ENCODE measurements around the gene SYNE1.
"Not testable (repeated sequence)": the region's sequence is repeated elsewhere in the genome, so short reads cannot be mapped to it uniquely, and the experiment has no call there.

SYNE1 gene

DNA sequence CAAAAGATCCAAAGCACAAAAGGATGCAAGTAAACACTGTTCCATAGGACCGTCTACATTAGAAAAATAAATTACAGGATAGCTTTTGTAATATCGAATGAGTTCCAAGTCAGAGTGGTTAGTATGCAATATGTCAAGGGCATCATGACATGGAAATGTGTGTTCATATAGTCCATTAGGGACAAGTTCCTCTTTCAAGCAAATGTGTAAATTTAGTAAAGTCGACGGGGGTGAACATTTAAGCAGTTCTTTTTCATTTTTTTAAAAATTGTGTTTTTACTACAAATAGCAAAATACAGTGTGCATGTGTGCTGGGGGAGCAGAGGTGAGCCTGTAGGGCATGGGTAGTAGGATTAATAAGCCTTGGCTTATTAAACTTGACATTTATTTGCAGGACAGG lies 470.7 kb downstream of the SYNE1 start:
- peaks cover 66% of the 10 kb centered on the region for H3K36me3 Mint-ChIP-seq (ENCODE audit: low read depth)
- no peaks in the 10 kb centered on the region for H3K27me3 Mint-ChIP-seq
- peaks cover 45% of the 10 kb centered on the region for H3K4me1 Mint-ChIP-seq (ENCODE audit: low read depth)
- no peak overlapping the region for H3K27ac Mint-ChIP-seq
- DNase-seq = no peak
- H3K4me3 Mint-ChIP-seq = no peak overlapping the region
- H3K9me3 Mint-ChIP-seq = peaks cover 5% of the 10 kb centered on the region

DNA sequence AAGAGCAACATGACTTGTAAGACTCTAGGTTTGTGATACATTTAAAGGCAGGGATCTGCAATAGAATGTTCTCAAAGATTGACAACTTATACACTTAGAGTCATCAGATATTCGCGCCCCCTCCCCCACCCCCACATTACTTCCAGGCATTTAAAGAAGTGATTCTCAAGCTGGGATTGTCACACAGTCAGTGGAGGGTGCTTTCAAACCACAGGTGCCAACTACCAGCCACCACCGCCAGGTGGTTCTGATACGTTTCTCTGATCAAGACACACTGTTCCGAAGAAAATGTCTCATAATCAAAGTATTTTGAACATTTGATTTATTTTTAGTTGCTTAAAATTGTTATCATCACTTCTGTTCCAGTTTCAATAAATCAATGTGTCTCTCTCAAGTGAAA lies 472.2 kb downstream of the SYNE1 start:
- Mint-ChIP-seq H3K4me1 (ENCODE audit: low read depth) (peaks cover 41% of the 10 kb centered on the region), H3K9me3 (no peaks in the 10 kb centered on the region), H3K27me3 (no peaks in the 10 kb centered on the region), H3K27ac (no peak overlapping the region), H3K36me3 (ENCODE audit: low read depth) (peaks cover 60% of the 10 kb centered on the region), H3K4me3 (no peak overlapping the region)
- DNase-seq = no peak

- no peak for DNase-seq
- peaks cover 31% of the 10 kb centered on the region for H3K4me1 Mint-ChIP-seq (ENCODE audit: low read depth)
- peak overlapping the region; percentile 10 for H3K4me3 Mint-ChIP-seq
- H3K36me3 Mint-ChIP-seq (ENCODE audit: low read depth) = peaks cover 57% of the 10 kb centered on the region
- no peaks in the 10 kb centered on the region for H3K9me3 Mint-ChIP-seq
- H3K27ac Mint-ChIP-seq = peak overlapping the region; percentile 42
- no peaks in the 10 kb centered on the region for H3K27me3 Mint-ChIP-seq
These were observed 475.7 kb downstream of the SYNE1 start for GRCh38 chr6:152161501-152161900.

GRCh38 chr6:152160346-152160745 lies 476.8 kb downstream of the SYNE1 start:
- peaks cover 27% of the 10 kb centered on the region for H3K4me1 Mint-ChIP-seq (ENCODE audit: low read depth)
- H3K36me3 Mint-ChIP-seq (ENCODE audit: low read depth) = peaks cover 55% of the 10 kb centered on the region
- peak overlapping the region; percentile 67 for H3K27ac Mint-ChIP-seq

DNA sequence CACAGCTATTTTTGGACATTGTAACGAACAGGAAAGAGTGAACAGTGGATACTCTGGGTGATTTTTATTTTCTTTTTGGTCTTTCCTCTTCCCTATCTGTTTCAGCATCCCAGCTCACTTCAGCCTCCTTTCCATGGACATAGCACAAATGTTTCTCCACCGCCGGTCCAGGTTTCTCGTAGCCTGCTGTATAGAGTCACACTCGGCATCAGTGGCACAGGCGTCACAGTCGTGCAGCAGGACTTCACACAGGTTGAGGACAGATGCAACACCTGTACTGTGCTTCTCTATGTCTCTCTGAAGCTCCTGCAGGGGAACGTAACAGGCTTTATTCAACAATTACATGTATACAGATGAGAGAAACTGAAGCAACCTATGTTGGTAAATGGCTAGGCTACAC lies 481.4 kb downstream of the SYNE1 start:
- Mint-ChIP-seq H3K36me3 (ENCODE audit: low read depth) (peaks cover 65% of the 10 kb centered on the region), H3K27ac (peak overlapping the region; percentile 10), H3K27me3 (no peaks in the 10 kb centered on the region), H3K4me1 (ENCODE audit: low read depth) (peaks cover 11% of the 10 kb centered on the region), H3K4me3 (no peak overlapping the region), H3K9me3 (no peaks in the 10 kb centered on the region)
- no peak for DNase-seq

More at GRCh38 chr6:152160346-152160745, 476.8 kb downstream of the SYNE1 start:
- DNase-seq = no peak
- H3K4me3 Mint-ChIP-seq = no peak overlapping the region
- H3K9me3 Mint-ChIP-seq = no peaks in the 10 kb centered on the region
- no peaks in the 10 kb centered on the region for H3K27me3 Mint-ChIP-seq

- no peak overlapping the region for H3K4me3 Mint-ChIP-seq
- peaks cover 72% of the 10 kb centered on the region for H3K36me3 Mint-ChIP-seq (ENCODE audit: low read depth)
- no peaks in the 10 kb centered on the region for H3K27me3 Mint-ChIP-seq
- H3K27ac Mint-ChIP-seq = no peak overlapping the region
- no peaks in the 10 kb centered on the region for H3K9me3 Mint-ChIP-seq
- no peak for DNase-seq
- peaks cover 4% of the 10 kb centered on the region for H3K4me1 Mint-ChIP-seq (ENCODE audit: low read depth)
These were observed 482.4 kb downstream of the SYNE1 start for GRCh38 chr6:152154559-152155356.

- H3K36me3 Mint-ChIP-seq (ENCODE audit: low read depth) = peaks cover 82% of the 10 kb centered on the region
- no peak for DNase-seq
- H3K4me3 Mint-ChIP-seq = no peak overlapping the region
- H3K4me1 Mint-ChIP-seq (ENCODE audit: low read depth) = no peaks in the 10 kb centered on the region
- H3K27me3 Mint-ChIP-seq = no peaks in the 10 kb centered on the region
- H3K9me3 Mint-ChIP-seq = no peaks in the 10 kb centered on the region
- no peak overlapping the region for H3K27ac Mint-ChIP-seq
These were observed 485.2 kb downstream of the SYNE1 start for GRCh38 chr6:152151920-152152319.

DNA sequence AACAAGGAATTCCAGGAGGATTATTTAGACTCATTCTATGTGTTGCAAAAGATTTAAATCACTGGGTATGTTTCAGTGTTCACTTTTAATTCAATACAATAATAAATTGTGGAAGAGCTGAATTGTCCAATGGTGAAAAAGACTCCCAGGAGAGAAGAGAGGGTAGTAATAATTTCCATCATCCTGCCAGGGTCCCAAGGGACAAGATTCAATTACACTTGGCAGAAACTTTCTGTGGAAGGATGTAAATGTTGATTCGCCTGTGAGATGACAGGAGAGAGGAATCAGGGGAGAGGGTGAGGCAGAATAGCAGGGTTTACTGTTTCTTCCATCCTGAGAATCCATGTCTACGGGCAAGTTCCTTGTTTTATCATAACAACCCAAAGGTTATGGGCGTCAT lies 487.0 kb downstream of the SYNE1 start:
- H3K4me1 Mint-ChIP-seq (ENCODE audit: low read depth) = peaks cover under 1% of the 10 kb centered on the region
- peaks cover 84% of the 10 kb centered on the region for H3K36me3 Mint-ChIP-seq (ENCODE audit: low read depth)
- no peak overlapping the region for H3K4me3 Mint-ChIP-seq
- DNase-seq = no peak
- no peaks in the 10 kb centered on the region for H3K27me3 Mint-ChIP-seq
- H3K9me3 Mint-ChIP-seq = no peaks in the 10 kb centered on the region
- H3K27ac Mint-ChIP-seq = no peak overlapping the region

DNA sequence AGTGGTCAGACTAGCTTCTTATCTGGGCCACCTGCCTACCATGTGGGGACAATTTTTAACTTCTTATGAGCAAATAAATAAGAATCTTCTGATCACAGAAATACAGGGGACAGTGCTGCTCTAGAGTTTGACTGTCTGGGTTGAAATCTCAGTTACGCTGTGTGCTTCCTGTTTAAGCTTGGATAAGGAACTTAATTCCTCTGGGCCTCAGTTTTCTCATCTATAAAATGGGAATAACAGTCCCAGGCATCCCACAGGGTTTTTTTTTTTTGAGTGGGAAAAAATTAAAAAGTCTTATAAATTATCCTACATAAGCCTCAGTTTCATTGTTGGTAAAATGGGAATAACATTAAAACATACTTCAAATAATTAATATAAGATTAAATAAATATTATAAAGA lies 488.8 kb downstream of the SYNE1 start:
- DNase-seq = no peak
- H3K4me3 Mint-ChIP-seq = no peak overlapping the region
- no peaks in the 10 kb centered on the region for H3K27me3 Mint-ChIP-seq
- peaks cover 2% of the 10 kb centered on the region for H3K4me1 Mint-ChIP-seq (ENCODE audit: low read depth)
- peaks cover 84% of the 10 kb centered on the region for H3K36me3 Mint-ChIP-seq (ENCODE audit: low read depth)
- H3K27ac Mint-ChIP-seq = no peak overlapping the region
- H3K9me3 Mint-ChIP-seq = no peaks in the 10 kb centered on the region

DNA sequence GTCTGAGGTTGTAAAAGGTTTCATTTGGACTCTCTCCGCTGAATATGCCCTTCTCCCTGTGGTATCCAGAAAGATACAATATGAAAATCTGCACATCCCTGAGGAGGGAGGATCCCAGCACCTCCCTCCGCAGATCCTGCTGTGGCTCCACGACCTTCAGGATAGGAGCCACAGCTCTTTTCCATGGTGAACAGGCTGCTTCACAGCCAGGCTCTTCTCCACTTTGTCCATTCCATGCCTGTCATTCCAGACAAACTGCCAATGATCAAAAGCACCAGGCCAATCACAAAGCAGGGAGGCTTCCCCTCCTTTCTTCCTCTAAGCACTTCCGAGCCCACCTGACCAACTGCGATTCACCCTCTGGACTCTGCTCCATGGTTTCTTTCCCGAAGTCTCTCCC lies 489.9 kb downstream of the SYNE1 start:
- H3K36me3 Mint-ChIP-seq (ENCODE audit: low read depth) = peaks cover 85% of the 10 kb centered on the region
- no peak for DNase-seq
- H3K9me3 Mint-ChIP-seq = no peaks in the 10 kb centered on the region
- H3K4me3 Mint-ChIP-seq = no peak overlapping the region
- peaks cover 2% of the 10 kb centered on the region for H3K4me1 Mint-ChIP-seq (ENCODE audit: low read depth)
- H3K27me3 Mint-ChIP-seq = no peaks in the 10 kb centered on the region
- H3K27ac Mint-ChIP-seq = peak overlapping the region; percentile 27

DNA sequence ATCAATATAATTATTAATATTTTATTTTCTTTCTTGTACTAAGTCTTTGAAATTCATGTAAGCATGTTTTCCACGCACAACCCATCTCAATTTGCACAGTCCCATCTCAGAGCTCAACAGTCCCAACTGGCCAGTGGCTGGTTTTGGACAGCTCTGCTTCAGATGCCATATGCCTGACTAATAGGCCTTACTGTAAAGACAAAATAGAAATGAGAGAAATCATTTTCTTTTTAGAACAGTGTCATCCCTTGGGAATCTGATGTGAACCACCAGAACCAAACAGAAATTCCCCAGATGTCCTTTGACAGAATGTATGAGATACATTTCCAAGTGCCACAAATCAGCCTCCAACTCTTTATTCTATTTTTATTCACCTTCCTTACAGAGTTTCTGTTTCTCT lies 490.8 kb downstream of the SYNE1 start:
- Mint-ChIP-seq H3K4me1 (ENCODE audit: low read depth) (peaks cover 2% of the 10 kb centered on the region), H3K9me3 (no peaks in the 10 kb centered on the region), H3K27me3 (no peaks in the 10 kb centered on the region), H3K27ac (peak overlapping the region; percentile 63), H3K36me3 (ENCODE audit: low read depth) (peaks cover 77% of the 10 kb centered on the region), H3K4me3 (no peak overlapping the region)
- DNase-seq = no peak

DNA sequence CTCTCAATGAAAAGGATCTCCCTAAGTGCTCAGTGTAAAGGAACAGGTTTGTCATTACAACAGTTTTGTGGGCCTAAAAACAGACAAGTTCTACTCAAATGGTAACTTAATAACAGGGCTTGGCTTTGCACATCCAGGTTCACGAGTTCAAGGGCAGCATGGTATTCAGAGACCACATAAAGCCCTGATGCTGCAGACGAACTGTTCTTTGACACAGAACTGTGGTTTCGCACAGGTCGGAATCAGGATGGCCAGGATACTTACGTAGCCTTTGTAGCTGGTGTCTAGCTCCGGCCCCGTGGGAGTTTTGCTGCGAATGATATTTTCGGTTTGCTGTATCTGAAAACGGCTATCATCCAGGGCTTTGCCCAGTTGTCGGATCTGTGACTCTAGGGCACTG lies 493.8 kb downstream of the SYNE1 start:
- H3K4me1 Mint-ChIP-seq (ENCODE audit: low read depth) = peaks cover 2% of the 10 kb centered on the region
- no peak for DNase-seq
- H3K27ac Mint-ChIP-seq = peak overlapping the region; percentile 55
- H3K36me3 Mint-ChIP-seq (ENCODE audit: low read depth) = peaks cover 75% of the 10 kb centered on the region
- H3K4me3 Mint-ChIP-seq = no peak overlapping the region
- H3K27me3 Mint-ChIP-seq = no peaks in the 10 kb centered on the region
- H3K9me3 Mint-ChIP-seq = no peaks in the 10 kb centered on the region

DNA sequence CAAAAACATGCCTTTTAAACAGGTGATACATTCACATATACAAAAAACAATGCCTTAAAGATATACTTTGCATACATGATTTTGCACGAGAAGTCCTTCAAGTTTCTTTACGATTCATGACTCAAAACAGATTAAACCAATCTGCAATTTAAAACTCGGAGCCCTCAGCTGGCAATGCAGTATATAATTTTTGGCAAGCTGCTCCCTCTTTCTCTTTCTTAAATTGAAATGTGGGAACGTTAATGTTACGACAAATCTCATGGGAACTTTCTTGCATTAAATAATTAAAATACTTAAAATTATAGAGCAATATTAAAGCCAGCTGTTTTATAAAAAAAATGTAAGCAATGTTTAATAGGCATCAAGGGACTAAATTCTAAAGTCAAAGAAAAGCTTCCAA lies 495.1 kb downstream of the SYNE1 start:
- Mint-ChIP-seq H3K27ac (no peak overlapping the region), H3K9me3 (no peaks in the 10 kb centered on the region), H3K27me3 (no peaks in the 10 kb centered on the region), H3K4me3 (no peak overlapping the region), H3K36me3 (ENCODE audit: low read depth) (peaks cover 72% of the 10 kb centered on the region), H3K4me1 (ENCODE audit: low read depth) (peaks cover 2% of the 10 kb centered on the region)
- no peak for DNase-seq

DNA sequence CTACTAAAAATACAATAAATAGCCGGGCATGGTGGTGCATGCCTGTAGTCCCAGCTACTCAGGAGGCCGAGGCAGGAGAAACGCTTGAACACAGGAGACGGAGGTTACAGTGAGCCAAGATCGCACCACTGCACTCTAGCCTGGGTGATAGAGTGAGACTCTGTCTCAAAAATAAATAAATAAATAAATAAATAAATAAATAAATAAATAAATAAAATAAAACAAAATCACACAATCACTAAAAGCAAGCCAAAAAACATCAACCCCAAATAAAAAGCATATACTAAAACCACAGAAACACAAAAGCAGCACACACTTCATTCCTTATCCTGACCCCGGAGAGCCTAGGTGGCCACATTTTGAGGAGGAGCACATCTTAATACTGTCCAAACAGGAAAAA lies 498.8 kb downstream of the SYNE1 start:
- H3K9me3 Mint-ChIP-seq = not testable (repeated sequence)

GRCh38 chr6:152136449-152136825 lies 500.7 kb downstream of the SYNE1 start:
- DNase-seq = no peak
- Mint-ChIP-seq H3K4me1 (ENCODE audit: low read depth) (no peaks in the 10 kb centered on the region), H3K36me3 (ENCODE audit: low read depth) (peaks cover 89% of the 10 kb centered on the region), H3K9me3 (no peaks in the 10 kb centered on the region), H3K27ac (no peak overlapping the region), H3K27me3 (no peaks in the 10 kb centered on the region), H3K4me3 (no peak overlapping the region)

More for the DNA sequence above, 498.8 kb downstream of the SYNE1 start:
- H3K27me3 Mint-ChIP-seq; H3K4me1 Mint-ChIP-seq (ENCODE audit: low read depth); DNase-seq; H3K4me3 Mint-ChIP-seq: not testable (repeated sequence)
- peaks cover 82% of the 10 kb centered on the region for H3K36me3 Mint-ChIP-seq (ENCODE audit: low read depth)
- peak overlapping the region; percentile 27 for H3K27ac Mint-ChIP-seq
